ENCODE data around the gene AOX1. TPM values are rescaled to one million over a fixed set of nuclear protein-coding genes. Genes with fewer than 3 reads are reported as not detected.
A peak's percentile ranks its signal among the peaks of the same experiment; 100 is the strongest.

Gene AOX1
- total and polyA plus RNA-seq, 9 of the 15 experiments (the other 6 are each of a cell fraction or from before 2014, with no cell fraction given): 0.10 to 0.55 (median 0.20) TPM; not detected in 6

DNA sequence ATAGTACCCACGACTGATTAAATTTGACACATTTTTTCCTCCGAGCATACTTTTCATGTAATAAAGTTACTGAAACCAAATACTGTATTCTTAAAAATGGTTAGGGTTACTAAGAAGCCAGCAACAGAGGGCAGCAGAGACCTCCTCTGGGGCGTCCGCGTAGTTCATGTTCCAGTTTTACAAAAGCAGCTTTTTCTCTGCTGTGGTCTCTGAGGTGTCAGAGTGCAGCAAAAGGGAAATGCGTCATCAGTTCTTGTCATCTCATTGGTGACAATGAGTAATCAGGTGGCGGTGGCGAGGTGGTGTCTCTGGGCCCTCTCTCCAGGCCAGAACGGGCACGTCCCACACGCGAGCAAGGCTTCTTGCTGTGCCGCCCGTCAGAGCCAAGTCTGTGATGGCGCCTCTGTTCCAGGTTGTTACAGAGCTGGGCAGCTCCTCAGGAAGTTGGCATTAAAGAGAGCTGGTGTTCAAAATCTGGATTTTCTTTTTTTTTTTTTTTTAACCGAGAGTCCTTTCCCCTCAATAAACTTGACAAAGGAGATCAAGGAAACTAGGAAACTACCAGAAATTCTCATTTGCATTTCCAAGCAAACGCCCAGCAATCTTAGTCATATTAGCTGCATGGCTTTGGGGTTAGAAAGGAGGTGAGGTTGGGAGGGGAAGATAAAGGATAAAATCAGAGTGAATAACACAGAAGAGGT is 127.3 kb downstream of the AOX1 start (continued):
- no peak for TF ChIP-seq SNRNP70 (optimal IDR thresholded peaks at IDR 0.05; ENCODE audit: low read depth, low read length)
- TF ChIP-seq ZNF584 (CRISPR knock-in tag; IDR thresholded peaks at IDR 0.05; ENCODE audit: low read depth): no peak
- TF ChIP-seq, protein P1, sequence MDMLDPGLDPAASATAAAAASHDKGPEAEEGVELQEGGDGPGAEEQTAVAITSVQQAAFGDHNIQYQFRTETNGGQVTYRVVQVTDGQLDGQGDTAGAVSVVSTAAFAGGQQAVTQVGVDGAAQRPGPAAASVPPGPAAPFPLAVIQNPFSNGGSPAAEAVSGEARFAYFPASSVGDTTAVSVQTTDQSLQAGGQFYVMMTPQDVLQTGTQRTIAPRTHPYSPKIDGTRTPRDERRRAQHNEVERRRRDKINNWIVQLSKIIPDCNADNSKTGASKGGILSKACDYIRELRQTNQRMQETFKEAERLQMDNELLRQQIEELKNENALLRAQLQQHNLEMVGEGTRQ (CRISPR knock-in tag; IDR thresholded peaks at IDR 0.05): peak; percentile 20; the same call in 1 of the 2 replicates
- TF ChIP-seq, protein P2, sequence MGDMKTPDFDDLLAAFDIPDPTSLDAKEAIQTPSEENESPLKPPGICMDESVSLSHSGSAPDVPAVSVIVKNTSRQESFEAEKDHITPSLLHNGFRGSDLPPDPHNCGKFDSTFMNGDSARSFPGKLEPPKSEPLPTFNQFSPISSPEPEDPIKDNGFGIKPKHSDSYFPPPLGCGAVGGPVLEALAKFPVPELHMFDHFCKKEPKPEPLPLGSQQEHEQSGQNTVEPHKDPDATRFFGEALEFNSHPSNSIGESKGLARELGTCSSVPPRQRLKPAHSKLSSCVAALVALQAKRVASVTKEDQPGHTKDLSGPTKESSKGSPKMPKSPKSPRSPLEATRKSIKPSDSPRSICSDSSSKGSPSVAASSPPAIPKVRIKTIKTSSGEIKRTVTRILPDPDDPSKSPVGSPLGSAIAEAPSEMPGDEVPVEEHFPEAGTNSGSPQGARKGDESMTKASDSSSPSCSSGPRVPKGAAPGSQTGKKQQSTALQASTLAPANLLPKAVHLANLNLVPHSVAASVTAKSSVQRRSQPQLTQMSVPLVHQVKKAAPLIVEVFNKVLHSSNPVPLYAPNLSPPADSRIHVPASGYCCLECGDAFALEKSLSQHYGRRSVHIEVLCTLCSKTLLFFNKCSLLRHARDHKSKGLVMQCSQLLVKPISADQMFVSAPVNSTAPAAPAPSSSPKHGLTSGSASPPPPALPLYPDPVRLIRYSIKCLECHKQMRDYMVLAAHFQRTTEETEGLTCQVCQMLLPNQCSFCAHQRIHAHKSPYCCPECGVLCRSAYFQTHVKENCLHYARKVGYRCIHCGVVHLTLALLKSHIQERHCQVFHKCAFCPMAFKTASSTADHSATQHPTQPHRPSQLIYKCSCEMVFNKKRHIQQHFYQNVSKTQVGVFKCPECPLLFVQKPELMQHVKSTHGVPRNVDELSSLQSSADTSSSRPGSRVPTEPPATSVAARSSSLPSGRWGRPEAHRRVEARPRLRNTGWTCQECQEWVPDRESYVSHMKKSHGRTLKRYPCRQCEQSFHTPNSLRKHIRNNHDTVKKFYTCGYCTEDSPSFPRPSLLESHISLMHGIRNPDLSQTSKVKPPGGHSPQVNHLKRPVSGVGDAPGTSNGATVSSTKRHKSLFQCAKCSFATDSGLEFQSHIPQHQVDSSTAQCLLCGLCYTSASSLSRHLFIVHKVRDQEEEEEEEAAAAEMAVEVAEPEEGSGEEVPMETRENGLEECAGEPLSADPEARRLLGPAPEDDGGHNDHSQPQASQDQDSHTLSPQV (IDR thresholded peaks at IDR 0.05): peak; percentile 73
- no peak for TF ChIP-seq MCM7 (IDR thresholded peaks at IDR 0.05)
- TF ChIP-seq FOXA3 (CRISPR knock-in tag; conservative IDR thresholded peaks at IDR 0.05 in 1 of 2, IDR thresholded peaks at IDR 0.05 in 1 of 2): no peak
- TF ChIP-seq, protein P3, sequence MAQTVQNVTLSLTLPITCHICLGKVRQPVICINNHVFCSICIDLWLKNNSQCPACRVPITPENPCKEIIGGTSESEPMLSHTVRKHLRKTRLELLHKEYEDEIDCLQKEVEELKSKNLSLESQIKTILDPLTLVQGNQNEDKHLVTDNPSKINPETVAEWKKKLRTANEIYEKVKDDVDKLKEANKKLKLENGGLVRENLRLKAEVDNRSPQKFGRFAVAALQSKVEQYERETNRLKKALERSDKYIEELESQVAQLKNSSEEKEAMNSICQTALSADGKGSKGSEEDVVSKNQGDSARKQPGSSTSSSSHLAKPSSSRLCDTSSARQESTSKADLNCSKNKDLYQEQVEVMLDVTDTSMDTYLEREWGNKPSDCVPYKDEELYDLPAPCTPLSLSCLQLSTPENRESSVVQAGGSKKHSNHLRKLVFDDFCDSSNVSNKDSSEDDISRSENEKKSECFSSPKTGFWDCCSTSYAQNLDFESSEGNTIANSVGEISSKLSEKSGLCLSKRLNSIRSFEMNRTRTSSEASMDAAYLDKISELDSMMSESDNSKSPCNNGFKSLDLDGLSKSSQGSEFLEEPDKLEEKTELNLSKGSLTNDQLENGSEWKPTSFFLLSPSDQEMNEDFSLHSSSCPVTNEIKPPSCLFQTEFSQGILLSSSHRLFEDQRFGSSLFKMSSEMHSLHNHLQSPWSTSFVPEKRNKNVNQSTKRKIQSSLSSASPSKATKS (CRISPR knock-in tag; IDR thresholded peaks at IDR 0.05): no peak
- no peak for TF ChIP-seq HNRNPH1 (optimal IDR thresholded peaks at IDR 0.05; ENCODE audit: low read depth, low read length)
- TF ChIP-seq ZNF766 (CRISPR knock-in tag; conservative IDR thresholded peaks at IDR 0.05): peak; percentile 42; the same call in 1 of the 2 replicates
- no peak for TF ChIP-seq HCFC1 (IDR thresholded peaks at IDR 0.05; ENCODE audit: low read depth, low read length)
- TF ChIP-seq ZNF165 (CRISPR knock-in tag; IDR thresholded peaks at IDR 0.05; ENCODE audit: borderline replicate concordance): no peak
- TF ChIP-seq, protein P4, sequence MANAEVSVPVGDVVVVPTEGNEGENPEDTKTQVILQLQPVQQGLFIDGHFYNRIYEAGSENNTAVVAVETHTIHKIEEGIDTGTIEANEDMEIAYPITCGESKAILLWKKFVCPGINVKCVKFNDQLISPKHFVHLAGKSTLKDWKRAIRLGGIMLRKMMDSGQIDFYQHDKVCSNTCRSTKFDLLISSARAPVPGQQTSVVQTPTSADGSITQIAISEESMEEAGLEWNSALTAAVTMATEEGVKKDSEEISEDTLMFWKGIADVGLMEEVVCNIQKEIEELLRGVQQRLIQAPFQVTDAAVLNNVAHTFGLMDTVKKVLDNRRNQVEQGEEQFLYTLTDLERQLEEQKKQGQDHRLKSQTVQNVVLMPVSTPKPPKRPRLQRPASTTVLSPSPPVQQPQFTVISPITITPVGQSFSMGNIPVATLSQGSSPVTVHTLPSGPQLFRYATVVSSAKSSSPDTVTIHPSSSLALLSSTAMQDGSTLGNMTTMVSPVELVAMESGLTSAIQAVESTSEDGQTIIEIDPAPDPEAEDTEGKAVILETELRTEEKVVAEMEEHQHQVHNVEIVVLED (CRISPR knock-in tag; IDR thresholded peaks at IDR 0.05): no peak
- TF ChIP-seq DIDO1 (tag; IDR thresholded peaks at IDR 0.05; ENCODE audit: low read depth): no peak
- no peak for TF ChIP-seq SMAD2 (IDR thresholded peaks at IDR 0.05; ENCODE audit: low read depth, low read length)
- no peak for TF ChIP-seq TCFL5 (CRISPR knock-in tag; conservative IDR thresholded peaks at IDR 0.05)
- peak; percentile 20; the same call in 1 of the 2 replicates for TF ChIP-seq ZNF384 (IDR thresholded peaks at IDR 0.05; ENCODE audit: low read depth, low read length)
- no peak for TF ChIP-seq CREBBP (IDR thresholded peaks at IDR 0.05; ENCODE audit: low read depth, low read length)
- TF ChIP-seq ZNF668 (CRISPR knock-in tag; IDR thresholded peaks at IDR 0.05): no peak
- no peak for TF ChIP-seq RBM22 (IDR thresholded peaks at IDR 0.05; ENCODE audit: low read depth, low read length, poor library complexity, severe bottlenecking)
- no peak for TF ChIP-seq NFATC3 (IDR thresholded peaks at IDR 0.05)

All from K562 (cell line).